IPS-11a (cell line): ENCODE results near the gene NPIPB2.
"Not testable (repeated sequence)": the region's sequence is repeated elsewhere in the genome, so short reads cannot be mapped to it uniquely, and the experiment has no call there.

Experiments used
- H3K4me3 ChIP-seq: one replicate; pipeline ENCODE4 v1.5.1; 2013; ENCODE audit warnings: low read depth, low read length, control low read depth

The NPIPB2 gene

GRCh38 chr16:11941945-11942344 is at the start of gene NPIPB2:
Gene NPIPB2, minus strand, starts transcription at chr16:11942045. Its CDS starts 0 bp downstream, at chr16:11942045.
- H3K4me3 ChIP-seq: not testable (repeated sequence)

- no peak overlapping the region for H3K4me3 ChIP-seq
These were observed 49.0 kb upstream of the NPIPB2 start for GRCh38 chr16:11990702-11991390.

- no peak overlapping the region for H3K4me3 ChIP-seq
These were observed 46.6 kb upstream of the NPIPB2 start for GRCh38 chr16:11988258-11988978.

- no peak overlapping the region for H3K4me3 ChIP-seq
These were observed 44.7 kb upstream of the NPIPB2 start for GRCh38 chr16:11986521-11987057.

- no peak overlapping the region for H3K4me3 ChIP-seq
These were observed 43.4 kb upstream of the NPIPB2 start for GRCh38 chr16:11985250-11985649.

GRCh38 chr16:11980136-11980844 is 38.4 kb upstream of the NPIPB2 start:
- H3K4me3 ChIP-seq: no peak overlapping the region

GRCh38 chr16:11979013-11979672 is 37.3 kb upstream of the NPIPB2 start:
- H3K4me3 ChIP-seq: no peak overlapping the region

- H3K4me3 ChIP-seq: no peak overlapping the region
These were observed 36.2 kb upstream of the NPIPB2 start for GRCh38 chr16:11978080-11978479.

- peak overlapping the region; percentile 71 for H3K4me3 ChIP-seq
These were observed 35.7 kb upstream of the NPIPB2 start for GRCh38 chr16:11977376-11978041.

- peak overlapping the region; percentile 71 for H3K4me3 ChIP-seq
These were observed 35.1 kb upstream of the NPIPB2 start for GRCh38 chr16:11976850-11977375.

GRCh38 chr16:11973070-11973469 is 31.2 kb upstream of the NPIPB2 start:
- H3K4me3 ChIP-seq: no peak overlapping the region

GRCh38 chr16:11972128-11972527 is 30.3 kb upstream of the NPIPB2 start:
- H3K4me3 ChIP-seq: no peak overlapping the region

- not testable (repeated sequence) for H3K4me3 ChIP-seq
These were observed 28.4 kb upstream of the NPIPB2 start for GRCh38 chr16:11970292-11970691.

GRCh38 chr16:11968577-11968976 is 26.7 kb upstream of the NPIPB2 start:
- H3K4me3 ChIP-seq: no peak overlapping the region

- no peak overlapping the region for H3K4me3 ChIP-seq
These were observed 25.5 kb upstream of the NPIPB2 start for GRCh38 chr16:11967195-11967911.

- no peak overlapping the region for H3K4me3 ChIP-seq
These were observed 24.3 kb upstream of the NPIPB2 start for GRCh38 chr16:11966173-11966572.

GRCh38 chr16:11964761-11965551 is 23.1 kb upstream of the NPIPB2 start, which contains the start of gene TNFRSF17:
Gene TNFRSF17, plus strand, starts transcription at chr16:11965210. Its CDS starts 115 bp downstream, at chr16:11965325.
- H3K4me3 ChIP-seq: no peak within 1 kb of the TSS

- no peak overlapping the region for H3K4me3 ChIP-seq
These were observed 21.9 kb upstream of the NPIPB2 start for GRCh38 chr16:11963706-11964105.

GRCh38 chr16:11962978-11963377 is 21.1 kb upstream of the NPIPB2 start:
- H3K4me3 ChIP-seq: not testable (repeated sequence)
